HEK293 (cell line): ENCODE results near the gene CELSR1.

Experiments
- CTCF ChIA-PET: fragments of 350-600 bp; formaldehyde crosslinking; extraction: SDS; loops from one replicate; lab custom pipeline; 2021; ENCODE audit warnings: antibody characterized with exemption; lab: Yijun Ruan, JAX
- POLR2A ChIA-PET: fragments of 300-600 bp; formaldehyde crosslinking; extraction: SDS; loops from one replicate; lab custom pipeline; 2020; ENCODE audit warnings: antibody characterized with exemption, inconsistent platforms; lab: Yijun Ruan, JAX
- H3K27ac ChIP-seq: fragments of 200-500 bp; sonication (Bioruptor generic); 2 replicates; pipeline ENCODE4 v1.5.1; 2014; ENCODE audit warnings: low read depth, low read length, control low read depth, inconsistent platforms; ENCODE audit errors: extremely low read depth
- H3K36me3 ChIP-seq, 2 experiments: fragments of 200-500 bp in 1 of 2; sonication (Bioruptor generic) in 1 of 2; 1 replicate in 1 of 2; 2 replicates in 1 of 2; pipeline ENCODE4 v1.5.1; 2014 to 2017; ENCODE audit warnings: inconsistent platforms in 2 of 2, low read length in 2 of 2; ENCODE audit not compliant: control insufficient read depth in 2 of 2, insufficient read depth in 1 of 2
- H3K4me1 ChIP-seq: fragments of 200-500 bp; sonication (Bioruptor generic); 2 replicates; pipeline ENCODE4 v1.5.1; 2014; ENCODE audit warnings: mild to moderate bottlenecking, low read length, inconsistent platforms; ENCODE audit not compliant: control insufficient read depth, insufficient read depth
- H3K4me3 ChIP-seq: 2 replicates; pipeline ENCODE4 v1.5.1; 2011; ENCODE audit warnings: low read depth, mild to moderate bottlenecking, control low read depth, low read length, moderate library complexity
- H3K9me3 ChIP-seq: fragments of 200-500 bp; sonication (Bioruptor generic); 2 replicates; pipeline ENCODE4 v1.5.1; 2014; ENCODE audit warnings: low read depth, low read length, inconsistent platforms; ENCODE audit not compliant: control insufficient read depth, insufficient read depth
- GFI1B ChIP-seq: fragments of 450-650 bp; formaldehyde crosslinking; IDR thresholded peaks from 2 replicates; pipeline ENCODE4 v1.5.1; 2016; ENCODE audit warnings: missing biosample characterization, missing genetic modification characterization
- HOXD13 ChIP-seq: sonication (generic); formaldehyde crosslinking; IDR thresholded peaks from 2 replicates; pipeline ENCODE4 v1.8.0; 2022; ENCODE audit warnings: missing genetic modification reagents, borderline replicate concordance
- KLF7 ChIP-seq: fragments of 450-650 bp; formaldehyde crosslinking; IDR thresholded peaks from 2 replicates; pipeline ENCODE4 v1.5.1; 2016; ENCODE audit warnings: missing biosample characterization, missing genetic modification characterization, borderline replicate concordance
- KLF9 ChIP-seq: fragments of 450-650 bp; formaldehyde crosslinking; IDR thresholded peaks from 2 replicates; pipeline ENCODE4 v1.5.1; 2016; ENCODE audit warnings: missing biosample characterization, missing genetic modification characterization, low read depth
- OVOL3 ChIP-seq: fragments of 450-650 bp; formaldehyde crosslinking; IDR thresholded peaks from 2 replicates; pipeline ENCODE4 v1.5.1; 2016; ENCODE audit warnings: missing biosample characterization, missing genetic modification characterization
- PRDM10 ChIP-seq: fragments of 450-650 bp; formaldehyde crosslinking; IDR thresholded peaks from 2 replicates; pipeline ENCODE4 v1.5.1; 2016; ENCODE audit warnings: missing biosample characterization, missing genetic modification characterization
- SCRT1 ChIP-seq: fragments of 450-650 bp; formaldehyde crosslinking; IDR thresholded peaks from 2 replicates; pipeline ENCODE4 v1.5.1; 2016; ENCODE audit warnings: missing biosample characterization, missing genetic modification characterization, borderline replicate concordance
- TCF7L2 ChIP-seq: IDR thresholded peaks from 2 replicates; pipeline ENCODE4 v1.6.1; 2011; ENCODE audit warnings: low read depth, mild to moderate bottlenecking, inconsistent platforms, low read length, moderate library complexity, borderline replicate concordance
- TRIM28 ChIP-seq: IDR thresholded peaks from 2 replicates; pipeline ENCODE4 v1.6.1; 2011; ENCODE audit warnings: low read length, control low read depth, borderline replicate concordance
- TSHZ1 ChIP-seq: fragments of 450-650 bp; formaldehyde crosslinking; IDR thresholded peaks from 2 replicates; pipeline ENCODE4 v1.5.1; 2016; ENCODE audit warnings: missing biosample characterization, missing genetic modification characterization, borderline replicate concordance
- YY2 ChIP-seq: fragments of 450-650 bp; formaldehyde crosslinking; IDR thresholded peaks from 2 replicates; pipeline ENCODE4 v1.5.1; 2016; ENCODE audit warnings: missing biosample characterization, missing genetic modification characterization
- ZBTB48 ChIP-seq: fragments of 450-650 bp; formaldehyde crosslinking; IDR thresholded peaks from 2 replicates; pipeline ENCODE4 v1.5.1; 2016; ENCODE audit warnings: missing biosample characterization, missing genetic modification characterization
- ZFP37 ChIP-seq: fragments of 450-650 bp; formaldehyde crosslinking; IDR thresholded peaks from 2 replicates; pipeline ENCODE4 v1.5.1; 2016; ENCODE audit warnings: missing biosample characterization, missing genetic modification characterization
- ZNF24 ChIP-seq: fragments of 450-650 bp; formaldehyde crosslinking; IDR thresholded peaks from 2 replicates; pipeline ENCODE4 v1.5.1; 2016; ENCODE audit warnings: missing biosample characterization, missing genetic modification characterization
- ZNF274 ChIP-seq, 2 experiments: fragments of 200-500 bp in 1 of 2; fragments of 450-650 bp in 1 of 2; sonication (Bioruptor generic) in 1 of 2; formaldehyde crosslinking in 1 of 2; IDR thresholded peaks; 2 replicates each; pipeline versions ENCODE4 v1.5.1 to v1.6.1; 2014 to 2016; ENCODE audit warnings: borderline replicate concordance in 1 of 2, inconsistent platforms in 1 of 2, low read length in 1 of 2, missing biosample characterization in 1 of 2, missing genetic modification characterization in 1 of 2
- ZNF366 ChIP-seq: fragments of 450-650 bp; formaldehyde crosslinking; conservative IDR thresholded peaks from 2 replicates; pipeline ENCODE4 v1.5.1; 2016; ENCODE audit warnings: missing biosample characterization, missing genetic modification characterization
- ZNF37A ChIP-seq: fragments of 450-650 bp; IDR thresholded peaks from 2 replicates; pipeline ENCODE4 v1.5.1; 2018; ENCODE audit warnings: missing biosample characterization, missing genetic modification characterization
- ZNF521 ChIP-seq: fragments of 450-650 bp; formaldehyde crosslinking; IDR thresholded peaks from 2 replicates; pipeline ENCODE4 v1.5.1; 2017; ENCODE audit warnings: missing biosample characterization, mild to moderate bottlenecking, missing genetic modification characterization
- ZNF747 ChIP-seq: fragments of 450-650 bp; formaldehyde crosslinking; IDR thresholded peaks from 2 replicates; pipeline ENCODE4 v1.5.1; 2016; ENCODE audit warnings: missing biosample characterization, missing genetic modification characterization
- ZNF776 ChIP-seq: fragments of 450-650 bp; formaldehyde crosslinking; IDR thresholded peaks from 2 replicates; pipeline ENCODE4 v1.5.0; 2017; ENCODE audit warnings: missing biosample characterization, missing genetic modification characterization, borderline replicate concordance
- ZSCAN16 ChIP-seq: fragments of 450-650 bp; formaldehyde crosslinking; IDR thresholded peaks from 2 replicates; pipeline ENCODE4 v1.5.1; 2016; ENCODE audit warnings: missing biosample characterization, missing genetic modification characterization
- TF ChIP-seq, protein P1 (sequence below): fragments of 450-650 bp; formaldehyde crosslinking; IDR thresholded peaks from 2 replicates; pipeline ENCODE4 v1.5.1; 2017; ENCODE audit warnings: missing biosample characterization, missing genetic modification characterization
- TF ChIP-seq, protein P2 (sequence below): fragments of 450-650 bp; formaldehyde crosslinking; IDR thresholded peaks from 2 replicates; pipeline ENCODE4 v1.5.1; 2016; ENCODE audit warnings: missing biosample characterization, missing genetic modification characterization

The CELSR1 gene

DNA sequence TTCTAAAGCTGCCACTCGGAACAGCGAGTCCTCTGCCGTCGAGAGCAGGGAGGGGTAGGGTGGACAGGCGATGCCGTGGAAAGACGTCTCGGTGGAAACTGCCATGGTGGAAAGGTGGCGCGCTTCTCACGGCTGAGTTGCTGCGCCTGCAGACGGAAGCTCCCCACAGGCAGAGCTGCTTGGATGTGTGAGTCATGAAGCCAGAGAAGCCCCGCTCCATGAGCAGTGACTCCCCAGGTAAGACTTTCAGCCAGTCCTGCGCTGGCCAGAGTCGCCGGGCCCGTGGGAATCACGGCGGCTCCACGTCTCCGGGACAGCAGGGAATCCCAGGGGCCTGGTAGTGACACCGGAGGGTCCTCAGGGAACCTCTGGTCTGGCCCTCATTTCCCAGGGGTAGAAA lies 205.9 kb downstream of the CELSR1 start (continued):
- TF ChIP-seq ZNF366 (tag by site-specific recombination) (no peak), TRIM28 (no peak), ZFP37 (tag by site-specific recombination) (no peak), ZNF776 (tag by site-specific recombination) (no peak), ZNF521 (tag by site-specific recombination) (no peak), GFI1B (tag by site-specific recombination) (no peak), ZNF747 (tag by site-specific recombination) (no peak), TSHZ1 (no peak), OVOL3 (no peak), KLF9 (no peak), ZNF37A (tag by site-specific recombination) (no peak)
- TF ChIP-seq, protein P1, sequence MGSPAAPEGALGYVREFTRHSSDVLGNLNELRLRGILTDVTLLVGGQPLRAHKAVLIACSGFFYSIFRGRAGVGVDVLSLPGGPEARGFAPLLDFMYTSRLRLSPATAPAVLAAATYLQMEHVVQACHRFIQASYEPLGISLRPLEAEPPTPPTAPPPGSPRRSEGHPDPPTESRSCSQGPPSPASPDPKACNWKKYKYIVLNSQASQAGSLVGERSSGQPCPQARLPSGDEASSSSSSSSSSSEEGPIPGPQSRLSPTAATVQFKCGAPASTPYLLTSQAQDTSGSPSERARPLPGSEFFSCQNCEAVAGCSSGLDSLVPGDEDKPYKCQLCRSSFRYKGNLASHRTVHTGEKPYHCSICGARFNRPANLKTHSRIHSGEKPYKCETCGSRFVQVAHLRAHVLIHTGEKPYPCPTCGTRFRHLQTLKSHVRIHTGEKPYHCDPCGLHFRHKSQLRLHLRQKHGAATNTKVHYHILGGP = no peak

GRCh38 chr22:46330426-46330825 lies 207.0 kb downstream of the CELSR1 start:
- POLR2A ChIA-PET = no interaction called here

More at GRCh38 chr22:46330426-46330825, 207.0 kb downstream of the CELSR1 start:
- Histone ChIP-seq H3K36me3 (peaks cover 56 to 83% of the 10 kb centered on the region in 2 experiments), H3K4me3 (no peak overlapping the region), H3K27ac (no peak overlapping the region), H3K4me1 (no peaks in the 10 kb centered on the region), H3K9me3 (no peaks in the 10 kb centered on the region)
- CTCF ChIA-PET = interaction anchor here (0.7 to 1.6 kb wide), 3 partner anchors 8 to 211 kb away, joined by 3 to 5 read pairs (median 3); no protein-coding TSS in a partner anchor
- TF ChIP-seq, protein P2, sequence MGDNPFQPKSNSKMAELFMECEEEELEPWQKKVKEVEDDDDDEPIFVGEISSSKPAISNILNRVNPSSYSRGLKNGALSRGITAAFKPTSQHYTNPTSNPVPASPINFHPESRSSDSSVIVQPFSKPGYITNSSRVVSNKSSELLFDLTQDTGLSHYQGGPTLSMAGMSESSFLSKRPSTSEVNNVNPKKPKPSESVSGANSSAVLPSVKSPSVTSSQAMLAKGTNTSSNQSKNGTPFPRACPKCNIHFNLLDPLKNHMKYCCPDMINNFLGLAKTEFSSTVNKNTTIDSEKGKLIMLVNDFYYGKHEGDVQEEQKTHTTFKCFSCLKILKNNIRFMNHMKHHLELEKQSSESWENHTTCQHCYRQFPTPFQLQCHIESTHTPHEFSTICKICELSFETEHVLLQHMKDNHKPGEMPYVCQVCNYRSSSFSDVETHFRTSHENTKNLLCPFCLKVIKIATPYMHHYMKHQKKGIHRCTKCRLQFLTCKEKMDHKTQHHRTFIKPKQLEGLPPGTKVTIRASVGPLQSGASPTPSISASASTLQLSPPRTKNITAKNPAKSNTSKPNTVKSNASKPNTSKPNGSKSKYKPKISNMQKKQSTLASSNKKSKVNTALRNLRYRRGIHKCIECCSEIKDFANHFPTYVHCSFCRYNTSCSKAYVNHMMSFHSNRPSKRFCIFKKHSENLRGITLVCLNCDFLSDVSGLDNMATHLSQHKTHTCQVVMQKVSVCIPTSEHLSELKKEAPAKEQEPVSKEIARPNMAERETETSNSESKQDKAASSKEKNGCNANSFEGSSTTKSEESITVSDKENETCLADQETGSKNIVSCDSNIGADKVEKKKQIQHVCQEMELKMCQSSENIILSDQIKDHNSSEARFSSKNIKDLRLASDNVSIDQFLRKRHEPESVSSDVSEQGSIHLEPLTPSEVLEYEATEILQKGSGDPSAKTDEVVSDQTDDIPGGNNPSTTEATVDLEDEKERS (tag by site-specific recombination) = no peak
- TF ChIP-seq SCRT1 (tag by site-specific recombination) (no peak), KLF7 (tag by site-specific recombination) (no peak), GFI1B (tag by site-specific recombination) (no peak), ZNF274 (IDR thresholded peaks at IDR 0.05; ENCODE audit: low read length) (no peak), ZNF274 (tag by site-specific recombination; IDR thresholded peaks at IDR 0.05; ENCODE audit: borderline replicate concordance) (no peak), YY2 (no peak), ZSCAN16 (tag by site-specific recombination) (no peak), ZNF366 (tag by site-specific recombination) (no peak), ZBTB48 (tag by site-specific recombination) (no peak), PRDM10 (tag by site-specific recombination) (no peak), ZNF24 (tag by site-specific recombination) (no peak), TCF7L2 (no peak), HOXD13 (CRISPR knock-in tag) (no peak)
